Thoracic aorta (tissue), 2 donors: ENCODE results near the gene ECE2. TPM values are rescaled to one million over a fixed set of nuclear protein-coding genes. Genes with fewer than 3 reads are reported as not detected.

Experiments
- ATAC-seq: fragments of 150-250 bp; one replicate; pipeline ENCODE4 v1.8.0; 2017; ENCODE audit warnings: low read depth; ENCODE audit not compliant: insufficient number of reproducible peaks, low FRiP score
- DNase-seq: peaks from one replicate; pipeline ENCODE4 v3.0.0-alpha.2; 2020; ENCODE audit warnings: low spot score
- H3K27ac ChIP-seq, 2 donors: fragments of 200-600 bp; sonication (generic); 1 replicate in 1 of 2; 2 replicates in 1 of 2; pipeline ENCODE4 v1.5.1; 2016; ENCODE audit warnings: mild to moderate bottlenecking in 2 of 2, moderate library complexity in 2 of 2
- H3K27me3 ChIP-seq: fragments of 200-600 bp; sonication (generic); replicated peaks from 2 replicates; pipeline ENCODE4 v1.6.0; 2016; ENCODE audit warnings: mild to moderate bottlenecking; ENCODE audit not compliant: insufficient read depth
- H3K36me3 ChIP-seq: fragments of 200-600 bp; sonication (generic); one replicate; pipeline ENCODE4 v1.5.1; 2016
- H3K4me1 ChIP-seq, 2 donors: fragments of 200-600 bp; sonication (generic); 1 replicate in 1 of 2; 2 replicates in 1 of 2; pipeline versions ENCODE4 v1.5.1 to v1.6.0; 2016; ENCODE audit warnings: low read depth in 2 of 2, mild to moderate bottlenecking in 1 of 2; ENCODE audit not compliant: control insufficient read depth in 1 of 2
- H3K4me3 ChIP-seq: fragments of 200-600 bp; sonication (generic); 2 replicates; pipeline ENCODE4 v1.5.1; 2016; ENCODE audit warnings: mild to moderate bottlenecking
- H3K9me3 ChIP-seq: fragments of 200-600 bp; sonication (generic); 2 replicates; pipeline ENCODE4 v1.5.1; 2016
- total RNA-seq, 2 donors: library from RNA; depleted of rRNA; stranded (reverse); fragments of >200 nt; gene quantifications; one replicate each; pipeline versions ENCODE4 v1.1.0 to v1.2.3, GENCODE V29; 2016
- TF ChIP-seq, protein P1 (sequence below): fragments of 200-600 bp; sonication (generic); IDR thresholded peaks from one replicate; pipeline ENCODE4 v1.5.1; 2019; ENCODE audit warnings: antibody characterized with exemption

The ECE2 gene
- total RNA-seq: not detected

DNA sequence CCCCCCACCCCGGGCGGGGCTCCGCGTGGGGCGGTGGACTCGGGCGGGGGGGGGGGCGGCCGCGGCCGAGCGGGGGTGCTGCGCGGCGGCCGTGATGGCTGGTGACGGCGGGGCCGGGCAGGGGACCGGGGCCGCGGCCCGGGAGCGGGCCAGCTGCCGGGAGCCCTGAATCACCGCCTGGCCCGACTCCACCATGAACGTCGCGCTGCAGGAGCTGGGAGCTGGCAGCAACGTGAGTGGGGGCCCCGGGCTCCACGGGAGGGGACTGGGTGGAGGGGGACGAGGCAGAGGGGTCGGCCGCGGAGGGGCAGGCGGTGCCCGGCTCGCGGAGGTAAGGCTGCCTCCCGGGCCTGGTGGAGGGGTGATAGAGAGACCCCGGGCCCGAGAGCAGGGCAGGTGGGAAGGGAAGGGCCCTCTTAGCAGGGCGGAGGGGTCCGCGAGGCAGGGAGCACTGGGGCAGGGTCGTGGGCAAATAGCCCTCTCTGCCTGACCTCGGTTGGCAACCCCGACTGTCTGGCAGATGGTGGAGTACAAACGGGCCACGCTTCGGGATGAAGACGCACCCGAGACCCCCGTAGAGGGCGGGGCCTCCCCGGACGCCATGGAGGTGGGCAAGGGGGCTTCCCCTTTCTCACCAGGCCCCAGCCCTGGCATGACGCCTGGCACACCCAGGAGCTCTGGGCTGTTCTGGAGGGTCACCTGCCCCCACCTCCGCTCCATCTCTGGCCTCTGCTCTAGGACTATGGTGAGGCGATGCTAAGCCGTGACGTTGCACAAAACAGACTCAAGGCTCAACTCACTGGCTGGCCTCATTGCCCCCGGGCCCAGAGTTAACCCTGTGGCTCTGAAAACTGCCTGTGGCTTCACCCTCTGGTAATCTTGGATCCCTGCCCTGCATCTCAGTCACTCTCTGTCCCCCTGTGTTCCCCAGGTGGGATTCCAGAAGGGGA lies at the start of gene ECE2:
TSS of gene ECE2 (plus strand) at position 62 of the 950 bp plus-strand sequence. CDS start at position 194, 132 bp downstream.
- no peaks in the 10 kb centered on the region for H3K4me1 ChIP-seq
- ATAC-seq (no peak), DNase-seq (no peak)
- no peaks in the 10 kb centered on the region for H3K27me3 ChIP-seq
- no peaks in the 10 kb centered on the region for H3K36me3 ChIP-seq
- TF ChIP-seq, protein P1, sequence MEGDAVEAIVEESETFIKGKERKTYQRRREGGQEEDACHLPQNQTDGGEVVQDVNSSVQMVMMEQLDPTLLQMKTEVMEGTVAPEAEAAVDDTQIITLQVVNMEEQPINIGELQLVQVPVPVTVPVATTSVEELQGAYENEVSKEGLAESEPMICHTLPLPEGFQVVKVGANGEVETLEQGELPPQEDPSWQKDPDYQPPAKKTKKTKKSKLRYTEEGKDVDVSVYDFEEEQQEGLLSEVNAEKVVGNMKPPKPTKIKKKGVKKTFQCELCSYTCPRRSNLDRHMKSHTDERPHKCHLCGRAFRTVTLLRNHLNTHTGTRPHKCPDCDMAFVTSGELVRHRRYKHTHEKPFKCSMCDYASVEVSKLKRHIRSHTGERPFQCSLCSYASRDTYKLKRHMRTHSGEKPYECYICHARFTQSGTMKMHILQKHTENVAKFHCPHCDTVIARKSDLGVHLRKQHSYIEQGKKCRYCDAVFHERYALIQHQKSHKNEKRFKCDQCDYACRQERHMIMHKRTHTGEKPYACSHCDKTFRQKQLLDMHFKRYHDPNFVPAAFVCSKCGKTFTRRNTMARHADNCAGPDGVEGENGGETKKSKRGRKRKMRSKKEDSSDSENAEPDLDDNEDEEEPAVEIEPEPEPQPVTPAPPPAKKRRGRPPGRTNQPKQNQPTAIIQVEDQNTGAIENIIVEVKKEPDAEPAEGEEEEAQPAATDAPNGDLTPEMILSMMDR: no peak
- H3K4me3 ChIP-seq: no peak within 1 kb of the TSS
- no peak within 1 kb of the TSS for H3K27ac ChIP-seq
- H3K9me3 ChIP-seq: no peaks in the 10 kb centered on the region

DNA sequence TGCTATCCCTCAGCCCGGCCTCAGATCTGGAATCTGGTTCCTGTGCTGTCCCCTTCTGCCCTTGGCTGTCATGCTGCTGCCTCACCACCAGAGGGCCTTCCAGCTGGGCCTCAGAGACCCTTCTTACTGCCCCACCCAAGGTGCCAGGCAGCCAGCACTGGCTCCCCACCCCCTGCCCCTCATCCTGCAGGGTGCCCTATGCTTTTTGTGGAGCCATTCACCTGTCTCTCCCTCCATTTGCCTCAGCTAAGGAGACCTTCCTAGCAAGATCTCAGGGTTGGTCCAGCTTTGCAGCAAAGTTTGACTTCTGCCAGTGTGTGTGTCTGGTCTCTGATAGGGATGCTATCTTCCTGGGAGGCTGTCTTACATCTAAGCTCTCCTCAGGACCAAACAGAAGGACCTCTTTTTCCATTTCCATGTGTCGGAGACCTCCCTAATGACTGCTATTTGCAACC lies 48.3 kb upstream of the ECE2 start:
- Histone ChIP-seq H3K9me3 (no peaks in the 10 kb centered on the region), H3K4me3 (no peak overlapping the region), H3K27ac (no peak overlapping the region), H3K27me3 (peaks cover 22% of the 10 kb centered on the region), H3K36me3 (no peaks in the 10 kb centered on the region), H3K4me1 (peaks cover 12 to 18% of the 10 kb centered on the region in 2 donors)
- ATAC-seq (no peak), DNase-seq (no peak)
- TF ChIP-seq, protein P1: peak; percentile 61

DNA sequence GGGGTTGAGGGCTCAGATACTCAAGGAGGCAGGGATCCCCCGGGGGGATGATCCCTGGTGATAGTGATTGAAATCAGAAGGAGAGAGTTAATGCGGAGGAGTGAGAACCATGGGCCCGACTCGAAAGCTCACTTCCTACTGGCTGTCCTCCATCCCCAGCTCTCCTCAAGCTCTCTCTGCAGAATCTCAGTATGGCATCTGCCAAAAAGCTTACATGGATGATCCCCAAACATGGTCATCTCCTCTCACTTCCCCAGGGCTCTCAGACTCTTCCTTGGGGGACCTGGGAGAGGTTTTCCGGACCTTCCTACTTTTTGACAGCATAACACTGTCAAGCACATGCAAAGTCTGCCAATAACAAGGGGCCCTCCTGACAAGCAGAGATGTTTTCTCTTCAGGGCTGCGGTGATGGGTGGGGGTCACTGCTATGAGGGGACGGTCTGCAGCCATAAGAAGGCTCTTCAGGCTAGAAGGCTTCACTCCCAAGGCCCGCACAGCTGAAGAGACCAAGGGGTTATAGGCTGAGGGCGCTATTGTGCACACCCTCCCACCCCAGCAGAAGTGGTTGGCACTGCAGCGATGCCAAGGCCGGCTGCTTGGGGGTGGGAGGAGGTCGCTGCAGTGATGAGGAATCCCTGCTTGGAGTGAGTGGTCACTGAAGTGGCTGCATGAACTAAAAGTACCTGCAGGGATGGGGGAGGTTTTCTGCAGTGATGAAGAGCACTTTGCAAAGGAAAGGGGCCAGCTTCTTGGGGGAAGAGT lies 47.3 kb upstream of the ECE2 start:
- peaks cover 22% of the 10 kb centered on the region for H3K27me3 ChIP-seq
- DNase-seq (no peak), ATAC-seq (no peak)
- TF ChIP-seq, protein P1: no peak
- H3K4me3 ChIP-seq: peak overlapping the region; percentile 76
- no peaks in the 10 kb centered on the region for H3K36me3 ChIP-seq
- no peaks in the 10 kb centered on the region for H3K9me3 ChIP-seq
- H3K4me1 ChIP-seq: peaks cover 12 to 18% of the 10 kb centered on the region in 2 donors
- no peak overlapping the region for H3K27ac ChIP-seq

DNA sequence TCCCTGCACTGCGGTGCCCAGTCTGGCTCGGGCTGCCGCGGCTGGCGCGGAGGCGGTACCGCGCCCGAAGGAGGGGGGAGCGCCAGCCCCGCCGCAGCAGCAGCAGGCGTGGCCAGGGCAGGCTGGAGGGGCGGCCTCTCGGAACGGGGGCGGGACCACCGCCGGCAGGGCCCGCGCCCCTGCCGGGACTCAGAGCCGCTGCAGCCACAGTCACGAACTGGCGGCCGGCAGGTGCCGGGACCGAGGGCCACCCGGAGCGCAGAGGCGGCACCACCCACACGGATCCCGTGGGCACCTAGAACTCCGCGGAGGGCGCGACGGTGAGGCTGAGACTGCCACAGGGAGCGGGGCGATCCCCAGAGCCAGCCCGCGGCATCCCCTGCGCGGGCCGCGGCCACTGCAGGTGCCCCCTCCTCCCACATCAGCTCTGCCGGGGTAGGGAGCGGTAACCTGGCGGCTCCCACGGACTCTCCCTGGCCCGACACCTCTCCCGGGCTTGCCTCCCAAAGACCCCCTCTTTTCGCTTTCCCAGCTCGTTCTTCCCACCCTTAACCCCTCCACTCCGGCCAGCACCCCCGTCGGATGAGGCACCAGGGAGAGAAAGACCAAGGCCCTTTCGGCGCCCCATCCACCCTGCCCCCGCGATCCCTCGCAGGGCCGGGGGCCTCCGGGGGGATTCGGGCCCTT lies 46.3 kb upstream of the ECE2 start, which contains the start of gene VWA5B2:
TSS of gene VWA5B2 (plus strand) at position 192 of the 687 bp plus-strand sequence. CDS start 944 bp downstream, outside the sequence.
- no peaks in the 10 kb centered on the region for H3K36me3 ChIP-seq
- DNase-seq: no peak
- H3K27me3 ChIP-seq: peaks cover 22% of the 10 kb centered on the region

More for the DNA sequence above, 46.3 kb upstream of the ECE2 start, which contains the start of gene VWA5B2:
- Histone ChIP-seq H3K9me3 (no peaks in the 10 kb centered on the region), H3K4me3 (peak within 1 kb of the TSS; percentile 76), H3K4me1 (peaks cover 12 to 18% of the 10 kb centered on the region in 2 donors), H3K27ac (no peak within 1 kb of the TSS)
- peak; percentile 23 for ATAC-seq
- TF ChIP-seq, protein P1: peak; percentile 39
